GM19239 (cell line): Measurements from ENCODE around the gene KCNS3.

Experiments used
- DNase-seq: peaks from one replicate; pipeline ENCODE4 v3.0.0; 2011; ENCODE audit warnings: low spot score; ENCODE audit not compliant: insufficient read length
- FAIRE-seq: peaks from 2 replicates; lab custom pipeline; 2011; peaks lifted over from hg19 to GRCh38; lab: Jason Lieb, UNC

KCNS3 gene

DNA sequence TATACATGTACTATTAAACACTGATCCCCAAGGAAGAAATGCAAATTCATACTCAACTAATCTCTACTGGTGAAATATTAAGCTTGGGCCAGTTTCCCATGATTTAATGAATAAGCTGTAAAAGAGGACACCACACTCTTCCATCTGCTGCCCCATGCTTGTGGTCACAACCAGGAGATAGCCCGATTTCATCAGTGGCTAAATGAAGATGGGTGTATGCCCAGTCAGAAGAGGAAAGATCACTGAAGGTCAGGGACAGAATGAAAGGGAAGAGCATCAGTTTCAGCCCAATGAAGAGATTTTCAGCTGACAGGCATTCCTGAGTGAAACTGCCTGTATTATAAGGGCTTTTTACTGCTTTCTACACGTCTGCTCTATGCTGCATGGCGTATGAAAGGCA lies 103.5 kb downstream of the KCNS3 start:
- DNase-seq = no peak
- no peak for FAIRE-seq
